Sigmoid colon (tissue), 4 donors: ENCODE results near the gene TMEM87A.

Source experiments
- CTCF ChIP-seq, 4 experiments: fragments of 450-650 bp in 3 of 4; fragments of 200-600 bp in 1 of 4; IDR thresholded peaks; one replicate each; pipeline ENCODE4 v1.5.1; 2016 to 2019; ENCODE audit warnings: antibody characterized with exemption in 4 of 4, mild to moderate bottlenecking in 3 of 4, moderate library complexity in 2 of 4
- EP300 ChIP-seq, 4 donors: sonication (generic); formaldehyde crosslinking; IDR thresholded peaks; one replicate each; pipeline ENCODE4 v1.6.1; 2017; ENCODE audit warnings: antibody characterized with exemption in 4 of 4
- POLR2A ChIP-seq, 2 donors: fragments of 450-650 bp; IDR thresholded peaks; one replicate each; pipeline ENCODE4 v1.6.1; 2016; ENCODE audit warnings: antibody characterized with exemption in 2 of 2, mild to moderate bottlenecking in 2 of 2, moderate library complexity in 2 of 2

DNA sequence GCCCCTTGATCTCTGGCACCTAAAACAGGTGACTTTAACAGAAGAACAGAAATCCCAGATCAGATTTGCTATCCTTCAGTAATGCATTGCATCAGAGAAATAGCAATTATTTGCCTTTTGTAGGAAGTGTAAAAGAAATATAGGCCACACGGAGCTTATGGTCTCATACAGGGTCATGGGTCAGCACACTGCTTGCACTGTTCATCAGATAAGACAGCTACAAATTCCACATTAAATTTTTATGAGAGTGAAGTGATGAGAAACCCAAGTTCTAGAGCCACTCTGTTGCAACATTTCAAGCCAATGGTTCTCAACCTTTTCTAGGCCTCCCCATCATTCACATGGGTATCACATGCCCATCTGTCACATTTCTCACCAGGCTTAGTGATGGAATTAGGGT, 33.4 kb upstream of the TMEM87A start:
- no peak for TF ChIP-seq EP300 (IDR thresholded peaks at IDR 0.05)
- no peak for TF ChIP-seq POLR2A (IDR thresholded peaks at IDR 0.05)
- no peak for TF ChIP-seq CTCF (IDR thresholded peaks at IDR 0.05)
